OCI-M2 (cell line): ENCODE measurements around the gene ACOT13.
"Not testable (repeated sequence)": the region's sequence is repeated elsewhere in the genome, so short reads cannot be mapped to it uniquely, and the experiment has no call there.

Source experiments
- DNase-seq: peaks from one replicate; lab custom pipeline; 2025; ENCODE audit not compliant: unreplicated experiment; lab: John Stamatoyannopoulos, UW

ACOT13 gene

DNA sequence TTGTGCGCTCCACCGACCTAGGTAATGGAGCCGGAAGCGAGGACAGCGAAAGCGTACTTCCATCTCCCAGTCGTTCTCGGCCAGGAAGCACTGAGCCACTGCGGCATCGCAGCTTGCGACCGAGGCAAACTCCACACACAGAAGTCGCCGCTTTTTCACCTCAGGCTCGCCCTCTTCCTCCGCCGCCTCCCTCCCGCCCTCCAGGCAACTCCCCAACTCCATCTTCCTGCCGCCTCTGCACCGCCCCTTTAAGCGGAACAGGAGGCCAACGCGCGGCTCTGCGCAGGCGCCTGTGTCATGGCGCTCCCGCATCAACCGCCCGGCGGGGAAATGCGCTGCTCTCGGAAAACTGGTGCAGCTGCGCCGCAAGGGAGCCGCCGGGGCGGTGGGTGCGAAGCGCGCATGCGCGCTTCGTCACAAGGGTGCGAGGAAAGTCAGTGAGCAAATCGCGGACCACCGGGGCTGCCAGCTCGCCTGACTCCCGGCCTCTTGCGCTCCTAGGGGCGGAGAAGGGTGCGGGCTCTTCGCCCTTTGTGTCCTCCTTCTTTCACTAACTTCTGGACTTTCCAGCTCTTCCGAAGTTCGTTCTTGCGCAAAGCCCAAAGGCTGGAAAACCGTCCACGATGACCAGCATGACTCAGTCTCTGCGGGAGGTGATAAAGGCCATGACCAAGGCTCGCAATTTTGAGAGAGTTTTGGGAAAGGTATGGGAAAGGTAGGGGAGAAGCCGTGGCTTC lies at the start of gene ACOT13, which contains the start of gene TDP2:
Gene ACOT13, plus strand, starts transcription at position 437 of the 737 bp plus-strand sequence. Its CDS starts 187 bp downstream, at position 624.
Gene TDP2, minus strand, starts transcription at position 259 of the 737 bp plus-strand sequence. Its CDS starts 37 bp downstream, at position 222.
- DNase-seq = peak; percentile 73

DNA sequence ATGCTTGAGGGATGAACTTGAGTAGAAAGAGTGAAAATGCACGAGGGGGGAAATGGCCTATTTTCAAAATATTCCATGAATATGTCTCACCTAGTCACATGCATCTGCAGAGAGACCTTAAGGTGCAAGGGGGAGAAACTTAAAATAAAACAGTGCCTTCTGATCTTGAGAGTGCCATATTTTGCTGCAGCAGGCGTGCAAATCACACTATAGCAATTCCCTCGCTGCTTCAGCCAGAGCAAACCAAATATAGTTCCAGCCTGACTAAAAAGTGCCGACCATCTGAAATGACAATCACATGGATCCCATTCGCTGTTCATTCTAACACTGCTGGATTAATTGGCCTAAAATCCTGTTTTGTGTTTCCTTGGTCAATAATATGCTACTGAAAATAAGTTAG lies 47.2 kb upstream of the ACOT13 start:
- no peak for DNase-seq

DNA sequence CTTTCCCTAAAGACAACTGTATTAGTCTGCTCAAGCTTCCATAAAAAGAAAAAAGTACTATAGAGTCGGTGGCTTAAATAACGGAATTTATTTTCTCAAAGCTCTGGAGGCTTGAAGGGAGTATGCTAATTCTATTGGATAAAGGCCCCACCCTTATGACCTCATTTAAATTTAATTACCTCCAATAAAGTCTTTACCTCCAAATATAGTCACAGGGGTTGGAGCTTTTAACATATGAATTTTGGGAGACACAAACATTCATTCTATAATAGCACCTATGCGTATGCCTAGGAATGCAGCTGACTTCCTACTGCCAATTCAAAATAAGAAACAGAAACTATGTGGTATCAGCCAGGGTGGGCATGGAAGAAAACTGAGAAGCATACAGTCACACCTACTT lies 46.2 kb upstream of the ACOT13 start:
- DNase-seq = no peak

DNA sequence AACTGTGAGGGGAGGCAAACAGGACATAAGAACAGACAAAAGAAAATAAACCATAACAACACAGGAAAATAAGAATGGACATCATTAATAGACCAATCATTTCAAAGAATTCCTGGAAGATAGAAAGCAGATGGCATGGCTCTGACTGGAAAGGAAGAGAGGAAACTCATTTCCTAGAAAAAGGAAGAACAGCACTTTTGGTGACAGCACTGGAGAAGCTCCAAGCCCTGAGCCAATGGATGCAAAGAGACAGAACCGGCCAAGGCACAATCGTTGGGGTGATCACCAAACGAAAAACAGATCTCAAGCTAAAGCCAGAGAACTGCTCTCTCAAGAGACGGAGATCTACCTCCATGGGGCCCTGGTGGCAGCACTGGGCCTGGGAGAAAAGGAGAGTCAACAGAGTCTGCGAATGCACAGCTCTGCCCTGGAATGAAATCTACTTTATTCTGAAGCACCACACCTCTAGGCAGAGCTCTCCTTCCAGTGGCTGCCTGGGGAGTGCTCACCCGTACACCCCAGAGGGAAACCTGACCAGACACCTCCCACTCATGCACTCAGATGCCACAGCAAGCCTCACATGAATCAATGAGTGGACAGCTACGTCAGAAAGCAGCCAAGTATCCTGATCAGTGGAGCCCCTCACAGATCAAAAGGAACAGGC lies 45.1 kb upstream of the ACOT13 start:
- DNase-seq = no peak

DNA sequence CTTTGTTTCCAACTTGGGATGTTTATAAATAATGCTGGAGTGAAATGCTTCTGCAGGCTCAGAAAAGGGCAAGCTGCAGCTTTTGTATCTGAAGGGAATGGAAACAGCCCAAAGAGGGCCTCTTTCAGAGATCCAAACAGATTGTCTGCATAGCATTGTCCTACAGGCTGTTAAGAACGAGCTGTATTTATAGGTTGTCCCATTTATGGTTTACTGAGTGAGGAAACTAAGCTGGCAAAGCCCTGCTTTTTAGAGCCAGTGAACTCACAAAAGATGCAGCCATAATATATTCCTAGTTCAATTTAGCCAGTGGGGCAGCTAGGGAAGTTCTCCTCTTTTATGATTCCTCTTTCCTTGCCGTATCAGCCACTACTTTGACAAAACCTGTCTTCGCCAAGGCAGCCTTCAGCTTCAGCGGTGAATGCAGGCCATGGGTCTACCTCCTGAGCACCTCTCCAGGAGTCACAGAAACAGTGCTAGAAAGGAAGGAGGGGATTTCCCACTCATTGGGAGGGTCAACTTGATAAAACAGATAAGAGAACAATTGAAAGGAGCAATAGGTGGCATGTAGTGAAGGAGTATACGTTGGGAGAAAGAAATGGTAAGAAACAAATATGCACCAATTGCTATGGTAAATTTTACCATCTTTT lies 35.9 kb upstream of the ACOT13 start:
- no peak for DNase-seq

DNA sequence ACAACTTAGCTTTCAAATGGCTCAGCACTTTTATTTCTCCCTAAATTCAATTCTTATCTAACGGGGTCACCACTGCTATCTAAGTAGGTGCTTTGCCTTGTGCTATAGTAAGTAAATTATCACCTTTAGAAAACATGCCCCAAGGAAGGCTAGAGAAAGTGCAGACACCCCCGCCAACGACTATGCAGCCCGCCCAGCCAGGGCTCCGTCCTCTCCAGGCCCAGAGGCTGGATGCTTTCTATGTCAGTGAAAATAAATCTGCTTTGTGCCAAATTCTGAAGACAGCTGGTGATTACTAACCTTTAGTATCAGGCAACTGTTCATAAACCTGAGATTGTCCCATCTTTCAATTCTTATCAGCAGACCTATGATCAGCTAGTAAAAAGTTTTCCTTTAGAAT lies 35.2 kb upstream of the ACOT13 start:
- DNase-seq = no peak

DNA sequence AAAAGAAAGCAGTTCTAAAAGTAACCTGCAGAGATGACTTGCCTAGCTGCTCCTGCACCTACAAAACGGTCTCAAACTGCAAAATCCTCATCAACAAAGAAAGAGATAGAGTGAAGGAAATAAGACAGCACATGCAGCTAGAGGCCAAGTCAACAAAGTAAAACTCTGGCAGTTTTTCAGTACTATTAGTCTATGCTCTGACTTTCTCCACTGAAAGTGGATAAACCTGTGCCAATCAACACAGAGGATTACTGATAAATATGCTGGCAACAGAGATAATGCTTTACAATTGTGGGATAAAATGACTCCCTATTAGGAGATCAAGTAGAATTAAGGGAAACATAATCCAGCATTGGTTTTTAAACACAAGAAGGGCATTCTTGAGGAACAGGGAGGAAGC lies 34.3 kb upstream of the ACOT13 start:
- DNase-seq = no peak

DNA sequence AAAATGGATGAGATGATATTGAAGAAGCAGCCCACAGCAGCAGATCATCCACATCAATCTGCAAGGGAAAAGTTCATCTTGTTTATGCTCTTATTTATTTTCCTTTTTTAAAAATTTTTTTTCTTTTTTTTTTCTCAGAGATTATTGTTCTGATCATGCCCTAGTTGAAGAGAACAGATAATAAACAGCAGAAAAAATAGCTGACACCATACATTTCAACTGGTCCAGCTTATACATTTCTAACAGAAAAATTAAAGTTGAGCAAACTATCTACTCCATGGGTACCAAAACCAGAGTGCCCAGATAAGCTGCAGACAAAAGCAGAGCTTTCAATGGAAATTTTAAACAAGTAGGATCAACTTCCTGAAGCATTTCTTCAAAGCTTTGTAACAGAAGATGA lies 30.2 kb upstream of the ACOT13 start:
- no peak for DNase-seq

DNA sequence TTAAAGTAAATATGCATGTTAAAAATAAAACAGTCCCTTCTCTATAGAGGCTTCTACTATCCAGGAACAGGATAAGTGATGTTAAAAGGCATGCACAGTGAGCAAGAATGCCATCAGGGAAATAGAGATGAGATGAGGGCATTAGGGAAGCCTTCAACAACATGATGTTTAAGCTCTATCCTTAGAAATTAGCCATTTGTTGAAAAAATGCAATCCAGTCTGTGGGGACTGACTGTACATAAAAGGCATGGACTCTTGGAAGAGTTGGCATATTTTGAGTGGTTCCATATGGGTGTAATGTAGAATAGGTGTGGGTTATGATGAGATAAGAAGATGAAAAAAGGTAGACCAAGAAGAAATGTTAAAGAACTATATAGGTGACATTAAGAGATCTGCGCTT lies 26.7 kb upstream of the ACOT13 start:
- DNase-seq = no peak

DNA sequence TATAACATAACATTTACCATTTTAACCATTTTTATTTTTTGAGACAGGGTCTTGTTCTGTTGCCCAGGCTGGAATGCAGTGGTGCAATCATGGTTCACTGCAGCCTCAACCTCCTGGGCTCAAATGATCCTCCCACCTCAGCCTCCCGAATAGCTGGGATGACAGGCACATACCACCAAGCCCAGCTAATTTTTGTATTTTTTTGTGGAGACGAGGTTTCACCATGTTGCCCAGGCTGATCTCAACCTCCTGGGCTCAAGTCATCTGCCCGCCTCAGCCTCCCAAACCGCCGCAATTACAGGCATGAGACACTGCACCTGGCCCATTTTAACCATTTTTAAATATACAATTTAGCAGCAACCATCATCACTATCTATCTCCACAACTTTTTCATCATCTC lies 26.2 kb upstream of the ACOT13 start:
- not testable (repeated sequence) for DNase-seq

DNA sequence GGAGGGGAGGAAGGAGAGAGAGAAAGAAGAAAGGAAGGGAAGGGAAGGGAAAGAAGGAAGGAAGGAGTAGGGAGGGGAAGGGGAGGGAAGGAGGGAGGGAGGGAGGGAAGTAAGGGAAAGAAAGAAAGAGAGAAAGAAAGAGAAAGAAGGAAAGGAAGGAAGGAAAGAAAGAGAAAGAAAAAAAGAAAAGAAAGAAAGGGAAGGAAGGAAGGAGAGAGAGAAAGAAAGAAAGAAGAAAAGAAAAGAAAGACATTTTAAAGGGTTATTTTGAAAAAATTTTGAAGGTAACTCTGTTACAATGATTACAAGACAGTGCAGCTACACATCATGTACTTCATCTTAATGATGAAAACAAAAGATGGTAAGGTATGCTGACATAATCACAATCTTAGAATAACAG lies 24.8 kb upstream of the ACOT13 start:
- no peak for DNase-seq

DNA sequence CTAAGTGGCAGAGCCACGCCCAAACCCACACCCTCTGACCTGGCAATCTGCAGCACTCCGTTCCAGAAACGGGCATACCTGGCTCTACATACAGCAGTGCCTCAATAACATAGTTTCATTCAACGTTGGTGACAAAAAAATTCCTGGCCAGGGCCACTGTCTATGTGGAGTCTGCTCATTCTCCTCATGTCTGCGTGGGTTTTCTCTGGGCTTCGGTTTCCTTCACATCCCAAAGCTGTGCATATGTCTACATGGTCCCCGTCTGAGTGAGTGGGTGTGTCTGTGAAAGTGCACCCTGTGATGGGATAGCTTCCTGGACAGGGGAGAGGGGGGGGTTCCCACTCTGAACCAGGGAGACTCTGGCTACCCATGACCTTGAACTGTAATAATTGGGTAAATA lies 23.0 kb upstream of the ACOT13 start:
- no peak for DNase-seq

DNA sequence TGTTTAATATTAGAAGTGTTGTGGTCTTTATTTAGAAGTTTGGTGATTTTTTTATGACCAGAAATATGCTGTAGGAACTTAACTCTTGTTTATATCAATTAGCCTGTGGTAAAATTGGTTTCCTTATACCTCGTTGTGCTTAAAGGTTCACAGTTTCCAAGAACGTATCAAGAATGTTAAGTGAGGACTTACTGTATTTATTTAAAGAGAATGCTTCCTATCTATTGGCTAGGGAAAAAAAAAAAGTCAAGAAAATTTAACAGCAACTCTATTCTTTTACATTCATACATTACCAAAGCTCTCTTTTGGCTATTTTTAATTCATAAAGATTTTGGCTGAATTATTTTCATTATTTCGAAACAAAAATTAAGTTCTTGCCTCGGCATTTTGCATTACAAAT lies 22.5 kb upstream of the ACOT13 start:
- DNase-seq = no peak

DNA sequence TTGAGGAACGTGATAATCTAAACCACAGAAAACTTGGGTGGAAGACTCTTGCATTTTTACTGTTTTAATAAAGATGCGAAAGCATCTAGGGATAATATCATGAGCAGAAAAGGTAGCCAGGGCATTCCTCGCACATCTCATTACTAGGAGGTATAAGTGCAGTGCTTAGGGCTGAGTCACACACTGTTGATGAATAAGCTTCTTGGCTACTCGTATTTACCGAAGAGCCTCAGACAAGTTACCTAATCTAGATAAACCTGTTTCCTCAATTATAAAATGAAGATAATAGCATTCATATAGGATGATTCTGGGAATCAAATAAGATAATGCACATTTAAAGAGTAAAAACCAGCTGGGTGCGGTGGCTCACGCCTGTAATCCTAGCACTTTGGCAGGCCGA lies 20.1 kb upstream of the ACOT13 start:
- DNase-seq = no peak

DNA sequence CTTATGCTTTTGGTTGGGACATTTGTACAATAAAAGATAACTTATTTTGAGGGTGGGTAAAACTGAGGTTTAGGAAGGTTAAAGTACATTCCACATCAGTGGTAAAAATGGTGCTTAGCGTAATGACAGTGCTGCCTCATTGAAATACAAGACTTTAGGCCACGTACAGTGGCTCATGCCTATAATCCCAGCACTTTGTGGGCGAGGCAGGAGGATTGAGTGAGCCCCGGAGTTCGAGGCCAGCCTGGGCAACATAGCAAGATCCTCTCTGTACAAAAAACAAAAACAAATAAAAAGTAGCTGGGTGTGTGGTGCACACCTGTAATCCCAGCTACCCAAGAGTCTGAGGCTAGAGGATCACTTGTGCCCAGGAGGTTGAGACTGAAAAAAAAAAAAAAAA lies 18.6 kb upstream of the ACOT13 start:
- DNase-seq = no peak

DNA sequence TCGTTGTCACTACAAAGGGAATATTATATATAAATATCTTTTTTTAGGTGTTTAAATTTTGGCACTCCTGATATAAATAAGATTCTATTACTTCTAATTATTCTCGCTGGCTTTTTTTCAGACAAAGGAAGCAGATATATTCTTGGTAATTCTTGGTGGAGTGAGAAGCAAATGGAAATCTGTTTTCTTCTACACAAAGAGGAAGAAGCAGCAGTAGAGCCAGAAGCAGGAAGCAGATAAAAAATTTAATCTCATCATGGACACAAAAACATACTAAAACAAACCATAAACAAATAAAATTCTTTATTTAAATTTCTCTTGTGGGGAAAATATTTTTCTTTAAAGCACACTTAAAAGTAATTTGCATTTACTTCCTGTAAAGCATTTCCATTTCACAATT lies 17.2 kb upstream of the ACOT13 start:
- no peak for DNase-seq

DNA sequence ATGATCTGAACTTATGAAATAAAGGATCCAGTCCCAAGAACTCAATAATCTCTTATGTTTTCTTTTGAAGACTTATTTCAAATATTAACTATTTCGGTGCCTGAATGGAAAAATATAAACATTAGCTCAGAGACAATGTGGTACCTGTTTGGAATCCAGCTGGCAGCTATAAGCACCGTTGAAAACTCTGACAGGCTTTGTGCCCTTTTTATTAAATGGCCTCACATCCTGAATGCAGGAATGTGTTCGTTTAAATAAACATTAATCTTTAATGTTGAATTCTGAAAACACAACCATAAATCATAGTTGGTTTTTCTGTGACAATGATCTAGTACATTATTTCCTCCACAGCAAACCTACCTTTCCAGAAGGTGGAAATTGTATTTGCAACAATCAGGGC lies 16.5 kb upstream of the ACOT13 start:
- no peak for DNase-seq

DNA sequence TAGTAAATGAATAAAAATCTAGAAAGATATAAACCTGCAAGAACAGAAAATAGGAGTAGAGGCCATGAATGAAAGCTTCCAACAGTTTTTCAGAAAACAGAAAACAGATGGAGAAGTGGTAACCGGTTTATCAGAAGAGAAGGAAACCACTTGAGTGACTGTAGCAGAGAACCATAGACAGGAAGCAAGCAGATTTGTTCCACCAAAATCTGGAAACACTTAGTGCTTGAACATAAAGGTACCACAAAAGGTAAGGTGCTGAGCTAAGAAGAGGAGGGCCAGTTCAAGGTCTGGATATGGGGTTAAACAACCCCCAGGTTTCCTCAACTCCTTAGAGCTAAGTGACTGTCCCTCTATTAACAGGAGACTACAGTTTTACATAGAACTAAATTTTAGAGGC lies 11.7 kb upstream of the ACOT13 start:
- DNase-seq = no peak

DNA sequence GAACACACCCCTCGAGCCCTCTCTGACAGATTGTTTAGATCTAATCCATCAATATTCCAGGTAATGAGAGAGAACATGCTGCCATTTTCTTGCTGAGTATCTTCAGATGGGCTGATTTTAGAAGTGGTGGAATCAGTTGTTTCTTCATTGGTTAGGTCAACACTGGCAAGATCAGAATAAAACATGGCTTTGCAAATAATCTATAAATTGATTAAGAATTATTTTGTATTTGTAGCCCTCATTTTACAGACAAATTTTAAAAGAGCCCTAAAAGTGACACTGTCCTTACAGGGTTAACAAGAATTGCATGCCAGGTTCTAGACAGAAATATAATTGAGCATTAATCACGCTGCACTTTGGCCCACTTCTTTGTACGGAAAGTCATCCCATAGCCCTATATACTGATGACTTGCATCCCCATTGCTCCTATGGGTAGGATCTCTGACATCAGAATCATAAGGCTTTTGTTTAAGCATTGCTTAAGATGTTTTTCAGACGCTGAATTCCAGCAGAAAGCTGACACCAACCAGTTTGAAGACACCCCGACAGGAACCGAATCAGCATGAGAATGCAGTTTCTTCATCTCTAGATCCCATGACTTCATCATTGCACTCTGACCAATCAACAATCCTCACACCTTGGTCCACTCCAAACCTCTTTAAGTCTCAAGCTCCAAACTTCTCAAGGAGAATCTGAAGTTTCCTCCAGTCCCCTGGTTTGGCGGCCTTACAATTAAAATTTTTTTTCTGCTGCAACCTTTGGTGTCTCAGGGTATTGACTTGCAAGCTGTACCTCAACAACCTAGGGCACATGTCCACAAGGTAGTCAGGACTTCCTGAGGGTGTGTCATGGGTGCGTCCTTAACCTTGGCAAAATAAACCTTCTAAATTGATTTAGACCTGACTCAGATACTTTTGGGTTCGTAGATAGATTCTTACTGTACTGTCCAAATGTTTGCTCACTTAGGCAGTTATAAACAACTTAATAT lies 8.0 kb upstream of the ACOT13 start:
- no peak for DNase-seq

DNA sequence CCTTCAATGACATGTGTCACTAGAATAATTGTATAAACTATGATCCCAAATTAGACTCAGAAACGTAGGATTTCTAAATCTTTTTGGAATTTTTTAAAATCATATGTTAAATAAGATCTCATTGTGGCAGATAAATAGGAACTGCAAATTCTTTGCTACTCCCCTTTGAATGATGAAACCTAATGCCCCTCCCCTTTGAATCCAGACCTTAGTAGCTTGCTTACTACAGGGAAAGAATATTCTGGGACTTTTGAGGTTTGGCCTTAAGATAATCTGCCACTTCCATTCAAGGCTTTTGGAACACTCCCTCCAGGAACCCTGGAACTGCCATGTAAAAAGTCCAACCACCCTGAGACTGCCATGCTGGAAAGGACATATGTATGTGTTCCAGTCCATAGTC lies 7.3 kb upstream of the ACOT13 start:
- no peak for DNase-seq

DNA sequence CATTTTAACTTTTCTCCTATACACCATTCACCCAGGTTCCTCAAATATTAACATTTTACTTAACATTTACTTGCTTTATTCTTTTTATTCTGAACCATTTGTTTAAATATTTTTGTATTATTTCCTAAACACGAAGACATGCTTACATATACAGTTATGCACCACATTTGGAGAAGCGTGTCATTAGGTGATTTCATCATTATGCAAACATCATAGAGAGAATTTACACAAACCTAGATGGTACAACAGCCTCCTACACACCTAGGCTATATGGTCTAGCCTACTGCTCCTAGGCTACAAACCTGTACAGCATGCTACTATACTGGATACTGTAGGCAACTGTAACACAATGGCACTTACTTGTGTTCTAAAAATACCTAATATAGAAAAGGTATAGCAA lies 6.8 kb upstream of the ACOT13 start:
- no peak for DNase-seq
